GM06990 (cell line): ENCODE measurements around the gene ACHE.

ENCODE experiments used
- DNase-seq: peaks from one replicate; pipeline ENCODE4 v3.0.0-alpha.2; 2011; ENCODE audit not compliant: insufficient read length; ENCODE audit errors: extremely low read depth
- H3K27me3 ChIP-seq: replicated peaks from 2 replicates; pipeline ENCODE4 v1.6.0; 2011; ENCODE audit warnings: low read length; ENCODE audit not compliant: control insufficient read depth, insufficient read depth
- H3K36me3 ChIP-seq: 2 replicates; pipeline ENCODE4 v1.5.1; 2011; ENCODE audit warnings: low read length; ENCODE audit not compliant: control insufficient read depth, insufficient read depth
- H3K4me3 ChIP-seq: replicated peaks from 2 replicates; pipeline ENCODE4 v1.5.1; 2011; ENCODE audit warnings: low read depth, mild to moderate bottlenecking, control low read depth, low read length
- TF ChIP-seq, protein P1 (sequence below): IDR thresholded peaks from 2 replicates; pipeline ENCODE4 v1.5.1; 2011; ENCODE audit warnings: low read length, control low read depth, mild to moderate bottlenecking, inconsistent platforms; ENCODE audit not compliant: insufficient read depth, poor library complexity, severe bottlenecking

ACHE gene

DNA sequence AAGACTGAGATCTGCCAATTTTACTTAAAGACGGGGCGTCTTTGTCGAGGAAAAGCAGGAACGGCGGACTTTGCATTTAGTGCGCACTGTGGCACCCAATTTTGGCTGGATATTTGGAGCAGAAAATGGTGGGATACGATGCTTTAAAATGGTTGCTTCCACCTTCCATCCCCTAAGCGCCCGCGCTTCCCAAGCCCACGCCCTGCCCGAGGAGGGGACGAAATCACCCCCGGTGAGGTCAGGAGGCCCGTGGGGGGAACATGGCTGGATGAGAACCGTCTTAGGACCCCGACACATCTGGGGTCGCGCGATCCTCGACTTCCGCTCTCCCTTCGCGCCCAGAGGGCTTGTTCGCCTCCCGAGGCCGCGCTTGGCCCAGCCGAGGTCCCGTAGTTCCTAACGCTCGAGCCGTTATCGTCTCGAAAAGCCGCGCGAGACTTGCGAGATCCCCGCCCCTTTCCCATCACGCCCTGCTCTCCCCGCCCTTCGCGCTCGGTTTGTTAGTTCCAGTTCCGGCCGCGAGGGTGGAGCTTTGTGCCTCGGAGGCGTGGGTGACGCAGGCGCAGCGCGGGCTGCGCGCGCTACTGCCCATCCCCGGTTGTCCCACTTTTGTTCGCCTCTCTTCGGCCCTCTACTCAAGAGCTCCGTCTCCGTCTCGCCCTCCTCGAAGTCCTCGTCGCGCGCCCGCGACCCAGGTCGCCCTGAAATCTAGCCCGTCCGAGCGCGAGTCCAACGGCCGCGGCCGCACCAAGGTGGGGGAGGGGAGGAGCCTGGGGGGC, 20.9 kb downstream of the ACHE start, which contains the start of gene SRRT:
TSS of gene SRRT (plus strand) at position 527 of the 779 bp plus-strand sequence. CDS start 488 bp downstream, outside the sequence.
- H3K27me3 ChIP-seq, result no peaks in the 10 kb centered on the region
- peak; percentile 97 for DNase-seq
- peak within 1 kb of the TSS; percentile 80 for H3K4me3 ChIP-seq
- TF ChIP-seq, protein P1, sequence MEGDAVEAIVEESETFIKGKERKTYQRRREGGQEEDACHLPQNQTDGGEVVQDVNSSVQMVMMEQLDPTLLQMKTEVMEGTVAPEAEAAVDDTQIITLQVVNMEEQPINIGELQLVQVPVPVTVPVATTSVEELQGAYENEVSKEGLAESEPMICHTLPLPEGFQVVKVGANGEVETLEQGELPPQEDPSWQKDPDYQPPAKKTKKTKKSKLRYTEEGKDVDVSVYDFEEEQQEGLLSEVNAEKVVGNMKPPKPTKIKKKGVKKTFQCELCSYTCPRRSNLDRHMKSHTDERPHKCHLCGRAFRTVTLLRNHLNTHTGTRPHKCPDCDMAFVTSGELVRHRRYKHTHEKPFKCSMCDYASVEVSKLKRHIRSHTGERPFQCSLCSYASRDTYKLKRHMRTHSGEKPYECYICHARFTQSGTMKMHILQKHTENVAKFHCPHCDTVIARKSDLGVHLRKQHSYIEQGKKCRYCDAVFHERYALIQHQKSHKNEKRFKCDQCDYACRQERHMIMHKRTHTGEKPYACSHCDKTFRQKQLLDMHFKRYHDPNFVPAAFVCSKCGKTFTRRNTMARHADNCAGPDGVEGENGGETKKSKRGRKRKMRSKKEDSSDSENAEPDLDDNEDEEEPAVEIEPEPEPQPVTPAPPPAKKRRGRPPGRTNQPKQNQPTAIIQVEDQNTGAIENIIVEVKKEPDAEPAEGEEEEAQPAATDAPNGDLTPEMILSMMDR, result no peak
- peaks cover 10% of the 10 kb centered on the region for H3K36me3 ChIP-seq

DNA sequence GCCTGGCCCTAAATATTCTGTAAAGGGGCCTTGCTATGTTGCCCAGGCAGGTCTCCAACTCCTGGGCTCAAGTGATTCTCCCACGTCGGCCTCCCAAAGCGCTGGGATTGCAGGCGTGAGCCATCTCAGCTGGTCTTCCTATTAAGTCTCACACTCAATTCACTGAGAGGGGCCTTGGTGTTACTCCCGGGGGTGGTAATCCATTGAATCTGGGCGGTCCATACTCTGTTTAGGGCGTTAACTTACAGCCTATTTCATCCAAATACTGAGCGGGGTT, 21.4 kb downstream of the ACHE start:
- H3K27me3 ChIP-seq, result no peaks in the 10 kb centered on the region
- H3K36me3 ChIP-seq, result peaks cover 10% of the 10 kb centered on the region
- TF ChIP-seq, protein P1, result no peak
- peak overlapping the region; percentile 80 for H3K4me3 ChIP-seq
- DNase-seq, result no peak

DNA sequence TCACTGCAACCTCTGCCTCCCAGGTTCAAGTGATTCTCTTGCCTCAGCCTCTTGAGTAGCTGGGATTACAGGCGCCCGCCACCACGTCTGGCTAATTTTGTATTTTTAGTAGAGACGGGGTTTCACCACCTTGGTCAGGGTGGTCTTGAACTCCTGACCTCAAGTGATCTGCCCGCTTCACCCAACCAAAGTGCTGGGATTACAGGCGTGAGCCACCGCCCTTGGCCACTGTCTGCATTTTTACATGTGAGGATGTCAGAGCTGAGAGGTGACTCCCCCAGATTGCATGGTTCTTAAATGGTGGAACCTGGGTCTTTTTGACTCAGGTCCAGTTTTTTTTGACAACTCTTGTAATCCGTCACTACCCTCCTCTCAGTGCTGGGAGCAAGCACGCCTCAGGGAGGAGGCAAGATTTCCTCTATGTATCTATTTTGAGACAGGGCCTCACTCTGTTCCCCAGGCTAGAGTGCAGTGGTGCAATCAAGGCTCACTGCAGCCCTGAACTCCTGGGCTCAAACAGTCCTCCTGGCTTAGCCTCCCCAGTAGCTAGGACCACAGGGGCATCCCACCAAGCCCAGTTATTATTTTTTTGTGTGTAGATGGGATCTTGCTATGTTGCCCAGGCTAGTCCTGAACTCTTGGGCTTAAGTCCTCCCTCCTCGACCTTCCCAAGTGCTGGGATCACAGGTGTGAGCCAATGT, 21.9 kb downstream of the ACHE start:
- no peak for DNase-seq
- no peak overlapping the region; the same call in 1 of the 2 replicates for H3K4me3 ChIP-seq
- TF ChIP-seq, protein P1, result no peak
- H3K36me3 ChIP-seq, result peaks cover 8% of the 10 kb centered on the region
- H3K27me3 ChIP-seq, result no peaks in the 10 kb centered on the region

DNA sequence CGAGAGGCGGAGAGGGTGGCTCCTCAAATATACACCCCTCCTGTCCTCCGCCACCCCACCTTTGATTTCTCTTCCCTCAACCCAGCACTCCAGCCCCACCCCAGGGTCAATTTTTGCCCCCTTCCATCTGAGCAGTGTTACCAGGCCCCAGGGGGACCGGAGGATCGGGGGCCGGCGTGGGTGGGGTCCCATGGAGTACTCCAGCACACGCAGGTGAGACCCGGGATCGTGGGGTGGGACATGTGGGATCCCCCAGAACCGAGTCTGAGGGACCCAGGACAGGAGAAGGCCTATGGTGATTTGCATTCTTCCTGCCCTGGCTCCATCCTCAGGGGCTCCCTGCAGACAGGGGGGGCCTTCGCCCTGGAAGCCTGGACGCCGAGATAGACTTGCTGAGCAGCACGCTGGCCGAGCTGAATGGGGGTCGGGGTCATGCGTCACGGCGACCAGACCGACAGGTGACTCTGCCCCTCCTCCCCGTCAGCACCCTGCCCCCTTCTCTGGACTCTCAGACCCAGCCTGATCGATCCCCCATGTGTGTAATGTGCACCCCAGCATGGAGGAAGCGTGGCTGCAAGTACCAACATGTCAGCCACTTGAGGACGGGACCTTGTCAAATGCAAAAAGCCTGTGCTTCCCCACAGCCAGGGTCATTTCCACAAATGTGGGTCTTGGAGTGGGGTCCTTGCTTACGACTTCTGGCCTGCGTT, 27.8 kb downstream of the ACHE start:
- Histone ChIP-seq H3K36me3 (peaks cover 6% of the 10 kb centered on the region), H3K4me3 (peak overlapping the region; percentile 82), H3K27me3 (no peaks in the 10 kb centered on the region)
- DNase-seq, result peak; percentile 32
- TF ChIP-seq, protein P1, result no peak

DNA sequence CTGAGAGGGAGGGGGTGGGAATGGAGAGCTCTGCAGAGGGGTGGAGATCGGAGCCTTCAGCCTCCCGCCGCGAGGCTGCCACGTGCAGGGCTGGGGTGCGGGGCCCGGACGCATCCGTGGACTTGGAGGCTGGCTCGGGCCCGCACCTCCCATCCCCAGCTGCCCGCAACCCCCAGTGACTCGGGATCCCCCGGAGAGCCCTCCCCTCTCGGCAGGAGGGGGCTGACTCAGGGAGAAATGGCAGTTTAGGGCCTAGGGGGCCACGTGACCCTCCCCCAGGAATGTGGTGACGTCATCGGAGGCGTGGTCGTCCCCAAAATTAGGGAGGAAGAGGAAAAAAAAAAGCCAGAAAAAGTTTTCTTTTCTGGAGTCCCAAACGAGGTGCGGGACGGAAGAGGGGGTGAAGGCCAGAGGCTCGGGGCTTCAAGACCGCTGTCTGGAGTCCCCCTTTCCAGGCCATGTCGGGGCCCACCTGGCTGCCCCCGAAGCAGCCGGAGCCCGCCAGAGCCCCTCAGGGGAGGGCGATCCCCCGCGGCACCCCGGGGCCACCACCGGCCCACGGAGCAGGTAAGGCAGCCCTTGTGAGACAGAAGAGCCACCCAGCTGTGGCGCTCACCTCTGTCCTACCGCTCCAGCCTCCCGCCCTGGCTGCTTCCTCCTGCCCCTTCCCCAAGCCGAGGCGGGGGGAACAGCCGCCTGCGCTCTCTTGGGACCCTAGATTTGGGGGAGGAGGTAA, 28.5 kb downstream of the ACHE start, which contains the start of gene TRIP6:
TSS of gene TRIP6 (plus strand) at position 348 of the 736 bp plus-strand sequence. CDS start at position 459, 111 bp downstream.
- Histone ChIP-seq H3K36me3 (peaks cover 4% of the 10 kb centered on the region), H3K4me3 (peak within 1 kb of the TSS; percentile 82)

More for the DNA sequence above, 28.5 kb downstream of the ACHE start, which contains the start of gene TRIP6:
- TF ChIP-seq, protein P1, result no peak
- peak; percentile 63 for DNase-seq
- H3K27me3 ChIP-seq, result no peaks in the 10 kb centered on the region
